ENCODE data around the gene FIBCD1.

- TF ChIP-seq, protein P1, sequence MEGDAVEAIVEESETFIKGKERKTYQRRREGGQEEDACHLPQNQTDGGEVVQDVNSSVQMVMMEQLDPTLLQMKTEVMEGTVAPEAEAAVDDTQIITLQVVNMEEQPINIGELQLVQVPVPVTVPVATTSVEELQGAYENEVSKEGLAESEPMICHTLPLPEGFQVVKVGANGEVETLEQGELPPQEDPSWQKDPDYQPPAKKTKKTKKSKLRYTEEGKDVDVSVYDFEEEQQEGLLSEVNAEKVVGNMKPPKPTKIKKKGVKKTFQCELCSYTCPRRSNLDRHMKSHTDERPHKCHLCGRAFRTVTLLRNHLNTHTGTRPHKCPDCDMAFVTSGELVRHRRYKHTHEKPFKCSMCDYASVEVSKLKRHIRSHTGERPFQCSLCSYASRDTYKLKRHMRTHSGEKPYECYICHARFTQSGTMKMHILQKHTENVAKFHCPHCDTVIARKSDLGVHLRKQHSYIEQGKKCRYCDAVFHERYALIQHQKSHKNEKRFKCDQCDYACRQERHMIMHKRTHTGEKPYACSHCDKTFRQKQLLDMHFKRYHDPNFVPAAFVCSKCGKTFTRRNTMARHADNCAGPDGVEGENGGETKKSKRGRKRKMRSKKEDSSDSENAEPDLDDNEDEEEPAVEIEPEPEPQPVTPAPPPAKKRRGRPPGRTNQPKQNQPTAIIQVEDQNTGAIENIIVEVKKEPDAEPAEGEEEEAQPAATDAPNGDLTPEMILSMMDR (IDR thresholded peaks at IDR 0.05), result no peak
- TF ChIP-seq POLR2A (IDR thresholded peaks at IDR 0.05; ENCODE audit: low read depth) (no peak), POLR2AphosphoS5 (IDR thresholded peaks at IDR 0.05) (no peak)
Observed at GRCh38 chr9:130854835-130855234, 84.2 kb downstream of the FIBCD1 start.
